ENCODE data around the gene CEP112.

CEP112 gene

DNA sequence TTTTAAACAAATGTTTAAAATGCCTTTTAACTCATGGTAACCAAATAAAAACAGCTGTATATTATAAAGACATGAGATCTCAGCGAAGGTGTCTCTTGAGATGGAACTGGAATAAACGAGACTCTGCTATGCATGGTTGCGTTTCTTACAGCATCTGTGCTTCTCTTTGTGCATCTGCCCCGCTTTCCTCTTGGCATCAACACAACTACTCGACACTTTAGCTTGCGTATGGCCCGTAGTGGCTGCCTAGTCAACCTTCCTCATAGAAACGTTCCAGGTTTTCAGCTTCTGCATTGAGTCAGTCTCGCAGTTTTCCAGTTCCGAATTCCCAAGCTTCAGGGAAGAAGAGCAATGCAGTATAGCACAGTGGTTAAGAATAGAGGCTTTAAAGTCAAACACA lies 214.9 kb downstream of the CEP112 start:
- DNase-seq, result no peak

DNA sequence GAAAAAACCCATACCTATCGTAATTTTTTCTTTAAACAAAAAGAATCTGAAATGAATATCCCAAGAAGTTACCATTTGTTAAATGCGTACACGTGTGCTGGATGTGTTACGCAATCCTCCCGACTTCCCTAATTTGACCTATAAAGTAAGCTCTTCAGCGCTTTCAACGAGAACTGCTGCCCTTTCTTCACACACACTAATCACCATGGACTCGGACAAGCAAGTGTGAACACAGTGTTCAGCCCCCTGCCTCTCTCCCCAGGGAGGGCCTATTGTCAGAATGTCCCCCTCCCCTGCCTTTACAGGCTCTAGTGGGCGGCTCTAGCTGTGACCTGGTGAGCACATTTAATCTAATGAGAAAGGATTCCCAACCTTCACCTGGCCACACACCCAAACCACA lies 216.1 kb downstream of the CEP112 start:
- no peak for DNase-seq

DNA sequence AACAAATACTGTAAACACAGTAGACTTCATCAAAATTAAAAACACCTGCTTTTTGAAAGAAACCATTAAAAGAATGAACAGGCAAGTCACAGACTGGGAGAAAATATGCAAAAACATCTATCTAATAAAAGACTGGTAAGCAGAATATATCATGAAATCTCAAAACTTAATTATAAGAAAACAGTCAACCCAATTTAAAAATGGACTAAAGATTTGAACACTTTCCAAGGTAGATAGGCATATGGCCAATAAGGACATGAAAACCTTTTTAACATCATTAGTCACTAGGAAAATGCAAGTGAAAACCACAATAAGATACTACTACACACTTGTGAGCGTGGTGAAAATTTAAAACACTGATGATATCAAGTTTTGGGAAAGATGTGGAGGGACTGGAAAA lies 218.7 kb downstream of the CEP112 start:
- DNase-seq, result no peak

DNA sequence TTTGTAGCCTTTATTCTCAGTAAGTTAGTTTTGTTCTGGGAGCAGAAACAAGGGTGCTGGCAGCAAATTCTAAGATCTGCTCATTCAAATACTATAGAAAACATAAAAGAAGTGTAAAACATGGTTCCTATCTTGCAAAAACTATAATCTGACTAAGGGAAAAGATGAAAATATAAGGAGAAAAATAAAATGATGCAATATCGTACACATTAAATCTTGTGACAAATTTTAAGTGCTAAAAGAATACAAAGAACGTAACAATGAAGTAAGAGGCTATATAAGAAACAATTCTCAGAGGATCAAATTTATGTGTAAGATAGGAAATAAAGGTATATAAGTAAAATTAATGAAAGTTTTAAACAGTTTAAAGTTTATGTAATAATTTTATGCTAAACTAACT lies 224.6 kb downstream of the CEP112 start:
- DNase-seq, result no peak

DNA sequence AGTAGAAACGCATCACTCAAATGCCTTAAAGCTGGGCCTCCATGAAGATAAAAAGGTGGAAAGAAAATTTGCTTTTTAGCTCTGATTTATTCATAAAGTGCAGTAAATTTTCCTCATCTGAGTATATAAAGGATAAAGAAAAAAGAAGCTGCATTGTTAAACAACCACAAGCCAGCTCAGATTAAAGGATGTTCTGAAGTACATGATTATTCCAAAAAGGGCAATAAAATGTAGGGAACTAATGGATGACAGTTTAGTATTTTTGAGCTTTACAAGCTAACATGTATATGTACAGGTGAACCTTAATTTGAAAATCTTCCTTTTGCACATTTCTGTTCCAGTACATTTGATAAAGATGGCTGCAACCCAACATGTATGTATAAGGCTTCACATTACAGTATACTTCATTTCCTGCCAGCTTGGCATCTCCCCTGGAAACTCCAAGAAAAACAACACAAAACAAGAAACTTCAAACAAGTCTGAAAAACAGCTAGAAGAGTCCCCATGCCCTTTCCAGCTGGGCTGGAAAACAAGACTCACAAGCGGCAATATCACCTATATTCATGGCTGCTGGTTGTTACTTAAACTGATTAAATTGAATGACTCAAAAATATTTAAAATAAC lies 225.7 kb downstream of the CEP112 start:
- no peak for DNase-seq

DNA sequence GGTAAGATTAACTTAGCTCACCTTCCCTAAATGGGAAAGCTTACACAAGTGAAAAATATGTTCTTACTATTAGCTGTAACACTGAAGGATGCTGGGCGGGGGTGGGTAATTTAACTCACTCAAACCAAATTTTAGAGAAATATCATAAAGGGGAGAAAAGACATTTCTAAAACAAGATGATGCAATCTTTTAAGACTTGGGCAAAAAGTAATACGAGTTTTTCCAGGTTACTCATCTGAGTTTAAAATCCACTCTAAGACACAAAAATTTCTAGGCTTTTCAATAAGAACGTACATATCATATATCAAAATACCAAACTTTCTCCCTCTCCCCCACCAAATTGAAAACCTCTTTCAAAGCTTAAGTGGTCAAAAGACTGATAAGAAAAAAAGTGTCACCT lies 228.8 kb downstream of the CEP112 start:
- DNase-seq, result no peak

DNA sequence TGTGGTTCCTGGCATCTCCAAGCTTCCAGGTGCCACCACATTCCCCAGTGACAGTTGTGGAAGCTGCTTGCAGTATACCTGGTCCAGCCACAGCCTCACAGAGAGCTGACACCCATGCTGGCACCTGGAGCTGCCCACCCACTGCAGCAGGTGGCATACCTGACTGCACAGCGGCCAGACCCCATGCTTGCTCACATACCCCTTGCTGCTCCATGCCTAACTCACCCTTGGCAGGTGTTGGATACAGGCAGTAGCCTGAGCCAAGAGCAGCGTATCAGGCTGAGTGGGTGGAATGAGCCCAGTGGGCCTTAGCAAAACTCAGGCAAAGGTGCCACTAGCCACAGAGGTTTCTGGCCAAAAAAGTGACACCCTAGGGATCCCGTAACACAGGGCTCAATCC lies 232.3 kb downstream of the CEP112 start:
- no peak for DNase-seq

DNA sequence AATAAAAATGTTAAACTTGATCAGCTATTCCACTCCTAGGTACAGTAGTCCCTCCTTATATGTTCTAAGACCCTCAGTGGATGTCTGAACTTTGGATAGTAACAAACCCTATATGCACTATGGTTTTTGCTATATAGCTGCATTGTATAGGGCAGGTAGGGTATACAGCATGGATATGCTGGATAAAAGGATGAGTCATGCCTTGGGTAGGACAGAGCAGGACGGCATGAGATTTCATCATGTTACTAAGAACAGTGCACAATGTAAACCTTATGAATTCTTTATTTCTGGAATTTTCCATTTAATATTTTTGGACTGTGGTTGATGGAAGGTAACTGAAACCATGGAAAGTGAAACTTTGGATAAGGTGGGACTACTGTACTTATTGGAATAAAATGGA lies 235.1 kb downstream of the CEP112 start:
- no peak for DNase-seq

DNA sequence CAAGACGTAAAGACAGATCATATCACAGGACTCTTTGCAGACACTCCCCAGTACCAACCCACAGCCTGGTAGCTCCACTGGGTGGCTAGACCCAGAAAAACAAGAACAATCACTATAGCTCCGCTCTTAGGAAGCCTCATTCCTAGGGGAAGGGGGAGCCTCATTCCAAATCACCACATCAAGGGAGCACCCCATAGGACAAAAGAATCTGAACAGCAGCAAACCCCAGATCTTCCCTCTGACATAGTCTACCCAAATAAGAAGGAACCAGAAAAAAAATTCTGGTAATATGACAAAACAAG lies 237.8 kb downstream of the CEP112 start:
- DNase-seq, result no peak

DNA sequence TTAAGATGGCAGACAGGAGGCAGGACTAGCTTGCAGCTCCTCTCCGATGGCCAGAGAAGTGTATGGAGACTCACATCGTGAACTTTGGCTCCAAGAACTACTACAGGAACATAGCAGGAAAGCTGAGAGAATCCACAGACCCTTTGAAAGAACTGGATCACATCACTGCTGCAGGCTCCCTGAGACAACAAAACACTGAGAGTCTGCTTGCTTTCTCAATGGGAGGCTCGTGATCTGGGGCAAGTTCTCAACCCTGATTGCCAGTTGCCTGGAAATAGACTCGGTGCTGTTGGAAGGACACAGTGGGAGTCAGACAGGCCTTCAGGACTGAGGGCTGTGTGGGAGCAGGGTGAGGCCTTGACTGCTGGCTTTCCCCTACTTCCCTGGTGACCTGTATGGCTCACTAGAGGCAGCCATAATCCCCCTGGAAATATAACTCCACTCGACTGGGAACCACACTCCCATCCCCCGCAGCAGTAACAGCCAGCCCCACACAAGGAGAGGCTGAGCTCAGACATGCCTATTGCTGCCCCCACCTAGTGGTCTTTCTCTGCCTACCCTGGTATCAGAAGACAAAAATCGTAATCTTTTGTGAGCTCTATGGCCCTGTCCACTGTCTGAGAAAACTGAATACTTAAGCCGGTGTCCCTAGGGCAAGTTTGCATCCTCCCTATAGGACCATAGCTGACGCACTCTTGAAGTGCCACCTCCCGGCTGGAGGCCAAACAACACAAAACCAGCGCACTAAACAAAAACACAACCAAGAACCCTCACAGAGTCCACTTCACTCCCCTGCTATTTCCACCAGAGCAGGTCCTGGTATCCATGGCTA lies 238.4 kb downstream of the CEP112 start:
- DNase-seq, result no peak

DNA sequence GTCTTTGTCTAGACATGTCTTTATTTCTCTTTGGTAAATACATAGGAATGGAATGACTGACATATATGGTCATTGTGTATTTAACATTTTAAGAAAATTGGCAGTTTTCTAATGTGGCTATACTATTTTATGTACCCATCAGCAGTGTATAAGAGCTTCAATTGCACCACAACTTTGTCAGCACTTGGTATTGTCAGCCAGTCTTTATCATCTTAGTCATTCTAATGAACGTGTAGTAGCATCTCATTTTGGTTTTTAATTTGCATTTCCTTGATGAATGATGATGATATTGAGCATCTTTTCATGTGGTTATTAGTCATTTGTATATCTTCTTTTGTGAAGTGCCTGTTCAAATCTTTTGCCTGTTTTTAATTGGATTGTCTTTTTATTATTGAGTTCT lies 239.3 kb downstream of the CEP112 start:
- DNase-seq, result no peak

DNA sequence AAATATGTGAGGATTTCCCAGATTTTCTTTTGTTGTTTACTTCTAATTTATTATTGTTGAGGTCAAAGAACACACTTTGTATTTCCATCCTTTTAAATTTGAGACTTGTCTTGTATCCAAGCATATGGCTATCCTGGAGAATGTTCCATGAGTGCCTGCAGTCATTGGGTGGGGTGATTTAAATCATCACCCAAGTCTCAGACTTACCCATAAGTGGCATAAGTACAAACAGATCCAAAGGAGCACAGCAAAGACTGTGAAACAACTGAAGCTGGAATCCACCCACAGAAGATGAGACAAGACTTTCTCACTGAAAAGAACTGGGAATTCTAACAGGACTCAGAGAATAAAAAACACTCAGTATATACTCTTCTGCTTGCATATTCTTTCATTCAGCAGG lies 239.9 kb downstream of the CEP112 start:
- DNase-seq, result no peak

DNA sequence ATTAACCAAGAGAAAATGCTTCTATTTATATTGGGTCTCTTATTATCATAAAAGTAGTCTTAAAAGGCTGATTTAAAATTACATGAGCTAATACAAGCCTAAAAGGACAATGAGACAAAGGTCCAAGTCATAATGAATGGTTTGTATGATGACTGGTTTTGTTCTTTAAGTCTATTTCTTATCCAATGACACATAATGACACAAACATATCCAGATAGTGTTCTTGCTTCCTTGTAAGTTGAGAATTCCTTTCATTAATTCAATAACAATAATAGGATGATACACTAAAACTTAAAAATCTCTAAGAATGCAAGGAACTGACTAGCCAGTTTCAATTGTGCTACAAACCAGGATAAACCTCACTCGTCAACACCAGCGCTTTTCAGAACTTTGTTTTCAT lies 244.1 kb downstream of the CEP112 start:
- no peak for DNase-seq

DNA sequence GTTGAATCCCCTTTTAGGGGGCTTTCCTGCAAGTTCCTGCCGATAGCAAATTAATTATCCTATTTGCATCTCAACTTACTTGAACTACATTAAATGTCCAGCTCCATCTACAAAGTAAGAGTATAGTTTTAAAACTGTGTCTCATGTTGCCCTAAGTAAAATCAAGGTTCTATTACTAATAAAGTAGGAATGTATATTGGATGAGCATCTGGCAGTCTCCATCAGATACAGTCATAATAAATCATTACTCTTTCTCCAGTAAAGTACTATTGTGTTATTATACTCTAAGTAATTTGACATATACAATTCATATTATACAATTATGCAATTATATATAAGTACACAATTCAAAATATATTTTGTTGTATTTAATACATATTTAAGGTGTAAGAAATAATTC lies 249.3 kb downstream of the CEP112 start:
- no peak for DNase-seq

DNA sequence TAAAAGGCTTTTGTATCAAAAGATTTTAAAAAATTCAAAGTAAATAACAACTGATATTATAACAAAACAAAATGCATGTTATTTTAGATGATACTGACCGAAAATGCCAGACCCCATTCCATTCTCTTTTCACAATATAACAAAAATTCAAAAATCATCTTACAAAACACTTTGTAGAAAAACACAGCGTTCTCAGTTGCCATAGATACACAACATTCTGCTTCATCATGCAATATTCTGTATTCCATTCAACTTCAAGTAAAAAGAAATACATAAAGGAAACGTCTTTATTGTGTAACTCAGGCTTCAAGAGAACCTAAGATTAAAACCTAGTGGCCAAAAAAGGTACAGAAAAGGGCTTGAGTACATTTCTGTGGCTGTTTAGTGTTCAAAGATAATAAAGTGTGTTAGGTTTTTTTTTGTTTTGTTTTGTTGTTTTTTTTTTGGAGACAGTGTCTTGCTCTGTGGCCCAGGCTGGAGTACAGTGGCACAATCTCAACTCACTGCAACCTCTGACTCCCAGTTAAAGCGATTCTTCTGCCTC lies 250.5 kb downstream of the CEP112 start:
- DNase-seq, result no peak

DNA sequence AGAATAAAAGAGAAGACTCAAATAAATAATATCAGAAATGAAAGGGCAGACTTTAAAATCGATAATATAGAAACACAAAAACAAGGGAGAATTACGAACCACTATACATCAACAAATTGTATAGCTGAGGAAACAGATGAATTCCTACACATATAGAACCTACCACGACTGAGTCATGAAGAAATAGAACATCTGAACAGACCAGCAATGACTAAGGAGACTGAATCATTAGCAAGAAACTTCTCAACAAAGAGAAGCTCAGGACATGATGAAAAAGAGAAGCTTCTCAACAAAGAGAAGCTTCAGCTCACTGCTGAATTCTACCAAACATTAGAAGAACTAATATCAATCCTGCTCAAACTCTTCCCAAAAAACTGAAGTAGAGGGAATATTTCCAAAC lies 255.9 kb downstream of the CEP112 start:
- DNase-seq, result no peak

DNA sequence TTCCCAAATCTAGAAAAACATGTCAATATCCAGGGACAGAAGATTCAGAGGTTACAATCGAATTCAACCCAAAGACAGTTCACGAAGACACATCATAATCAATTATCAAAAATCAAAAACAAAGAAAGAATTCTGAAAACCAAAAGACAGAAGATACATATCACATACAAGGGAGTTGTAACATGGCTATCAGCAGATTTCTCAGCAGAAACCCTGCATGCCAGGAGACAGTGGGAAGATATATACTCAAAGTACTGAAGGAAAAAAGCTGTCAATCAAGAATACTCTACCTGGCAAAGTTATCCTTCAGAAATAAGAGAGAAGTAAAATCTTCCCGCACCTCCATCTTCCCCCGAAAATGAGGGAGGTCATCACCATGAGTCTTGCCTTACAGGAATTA lies 258.6 kb downstream of the CEP112 start:
- DNase-seq, result no peak

DNA sequence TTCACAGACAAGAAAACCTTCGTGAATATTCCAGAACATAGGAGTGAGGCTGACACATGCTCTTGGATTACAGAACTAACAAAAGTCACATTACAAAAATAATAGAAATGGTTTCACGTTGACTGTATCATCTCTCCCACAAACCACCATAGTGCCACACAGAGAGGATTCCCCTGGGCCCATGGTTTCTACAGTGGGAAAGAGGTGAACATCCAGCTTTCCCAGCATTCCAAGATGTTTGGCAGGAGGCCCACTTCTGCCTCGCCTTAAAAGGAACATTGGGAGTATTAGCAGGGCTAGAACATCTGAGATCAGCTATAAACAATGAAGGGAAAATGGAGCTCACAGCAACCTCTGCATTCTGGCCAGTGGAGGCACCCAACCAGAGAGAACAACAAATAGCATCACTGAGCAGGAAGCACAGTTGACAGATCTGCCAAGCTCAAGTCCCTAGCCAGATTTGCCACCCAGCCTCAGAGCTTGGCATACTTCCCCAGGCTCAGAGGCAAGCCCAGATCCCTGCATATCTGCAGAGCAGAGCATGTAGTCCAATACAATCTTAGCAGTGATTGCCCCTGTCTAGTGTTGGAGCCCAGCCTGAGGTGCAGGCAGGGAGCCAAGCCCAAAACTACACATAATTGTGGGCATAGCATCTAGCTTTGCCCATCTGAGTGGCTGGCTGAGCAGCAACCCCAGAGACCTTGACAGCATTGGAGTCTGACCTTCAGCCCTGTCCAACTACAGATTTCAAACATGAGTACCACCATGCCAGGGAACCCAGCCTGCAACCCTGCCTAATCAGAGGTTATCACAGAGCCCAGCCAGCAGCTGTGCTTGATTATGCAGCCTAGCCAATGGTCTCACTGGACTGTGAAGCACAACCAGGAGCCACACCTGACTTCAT lies 260.4 kb downstream of the CEP112 start:
- DNase-seq, result no peak

DNA sequence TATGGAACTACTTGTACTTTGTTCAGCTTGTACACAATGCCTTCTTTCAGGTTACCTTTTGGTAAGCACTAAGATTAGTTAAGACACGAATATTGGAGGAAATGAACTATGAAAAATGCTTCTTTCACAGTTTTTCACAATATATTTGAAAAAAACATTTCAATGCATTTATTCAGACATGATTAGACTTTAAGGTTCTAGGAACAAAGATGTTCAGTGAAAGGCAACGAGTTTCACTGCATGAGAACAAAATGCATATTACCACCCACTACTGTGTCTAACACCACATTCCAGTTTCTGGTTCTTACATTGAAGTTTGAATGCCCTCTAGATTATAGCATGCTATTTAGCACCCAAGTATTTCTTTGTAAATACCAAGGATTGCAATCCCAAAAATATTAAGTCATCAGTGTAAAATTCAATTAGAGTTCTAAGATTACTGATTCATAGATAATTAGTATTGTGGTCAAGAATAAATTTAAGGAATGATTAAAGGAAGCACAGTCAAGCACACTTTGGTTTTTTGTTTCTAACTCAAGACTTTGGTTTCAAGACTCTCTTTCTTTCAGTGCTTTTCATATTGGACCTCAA lies 261.7 kb downstream of the CEP112 start:
- DNase-seq, result no peak

DNA sequence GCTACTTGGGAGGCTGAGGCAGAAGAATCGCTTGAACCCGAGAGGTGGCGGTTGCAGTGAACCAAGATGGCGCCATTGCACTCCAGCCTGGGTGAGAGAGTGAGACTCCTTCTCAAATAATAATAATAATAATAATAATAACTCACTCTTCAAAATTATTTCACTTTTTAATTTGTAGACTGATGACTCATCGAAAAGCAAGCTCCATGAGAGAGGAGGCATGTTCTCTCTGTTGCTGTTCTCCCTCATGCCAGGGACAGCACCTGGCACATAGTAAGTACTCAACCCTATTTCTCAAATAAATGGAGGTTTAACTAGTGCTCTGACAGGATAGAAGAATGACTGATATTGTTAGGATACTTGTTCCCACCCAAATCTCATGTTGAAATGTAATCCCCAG lies 265.3 kb downstream of the CEP112 start:
- no peak for DNase-seq

DNA sequence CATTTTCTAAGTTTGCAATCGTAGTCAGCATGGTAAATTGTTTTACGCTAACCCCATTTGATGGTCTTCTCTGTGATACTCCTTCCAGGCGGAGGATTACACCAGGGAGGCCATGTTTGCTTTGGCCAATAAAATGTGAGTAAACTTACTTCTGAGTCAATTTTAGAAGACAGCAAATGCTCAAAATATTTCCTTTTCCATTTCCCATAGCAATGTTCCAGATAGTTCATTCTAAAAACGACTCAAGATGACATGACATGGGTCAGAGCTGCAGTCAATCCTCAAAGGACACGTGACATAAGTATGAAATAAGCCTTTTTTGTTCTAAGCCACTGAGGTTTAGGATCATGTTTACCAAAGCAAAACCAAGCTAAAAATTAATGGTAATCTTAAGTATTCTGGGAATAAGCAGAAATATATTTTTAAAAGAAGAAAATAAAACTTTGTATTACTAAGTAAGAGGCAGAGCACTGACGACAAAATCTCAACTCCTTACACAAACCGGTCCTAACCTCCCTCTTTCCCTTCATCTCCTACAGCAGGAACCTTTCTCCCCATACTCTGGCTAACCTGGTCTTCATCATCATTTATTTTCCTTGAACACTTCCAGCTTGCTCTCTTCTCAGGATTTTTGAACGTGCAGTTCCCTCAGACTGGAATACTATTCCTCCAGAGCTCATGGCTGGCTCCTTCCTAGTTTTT lies 266.2 kb downstream of the CEP112 start:
- DNase-seq, result no peak

DNA sequence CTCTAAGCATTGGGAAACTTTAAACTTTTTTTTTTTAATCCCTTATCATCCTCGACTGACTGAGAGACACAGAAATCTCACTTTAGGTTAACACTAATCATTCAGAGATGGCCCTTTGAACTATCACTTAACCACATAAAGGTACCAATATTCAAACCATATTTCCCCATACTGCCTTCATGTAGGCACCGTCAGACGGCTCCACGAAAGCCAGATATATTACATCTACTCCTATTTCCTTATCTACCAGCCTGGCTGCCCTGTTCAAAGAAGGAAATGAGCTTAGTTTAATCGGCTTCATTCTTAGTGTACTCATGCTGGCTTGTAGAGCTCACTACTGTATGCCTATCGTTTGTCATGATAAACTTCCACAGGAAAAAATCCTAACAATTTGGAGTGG lies 270.9 kb downstream of the CEP112 start:
- no peak for DNase-seq

DNA sequence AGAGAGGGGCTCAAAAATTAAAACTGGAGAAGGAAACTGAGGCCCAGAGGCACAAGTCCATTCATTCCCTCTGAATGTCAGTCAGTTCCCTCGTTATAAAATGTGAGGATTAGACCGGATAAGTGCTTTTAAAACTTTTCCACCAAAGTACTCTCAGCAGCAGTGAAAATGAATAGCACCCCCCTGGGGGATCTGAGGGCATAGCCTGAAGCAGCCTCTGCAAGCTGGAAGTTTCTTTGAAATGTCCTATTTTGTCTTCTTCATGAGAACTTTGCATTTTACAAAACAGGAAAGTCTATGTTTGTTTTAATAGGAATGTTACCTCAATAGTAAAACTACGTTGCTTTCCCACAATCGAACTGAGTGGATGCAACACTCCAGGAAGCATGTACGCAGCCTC lies 273.0 kb downstream of the CEP112 start:
- no peak for DNase-seq
